HG02588 (cell line): Measurements from ENCODE around the gene AFTPH.

Experiments
- ATAC-seq: cut with Tn5 transposase; IDR thresholded peaks from one replicate; pipeline ENCODE4 v1.9.1; 2021; ENCODE audit warnings: mild to moderate bottlenecking, moderate library complexity; ENCODE audit not compliant: unreplicated experiment

AFTPH gene

DNA sequence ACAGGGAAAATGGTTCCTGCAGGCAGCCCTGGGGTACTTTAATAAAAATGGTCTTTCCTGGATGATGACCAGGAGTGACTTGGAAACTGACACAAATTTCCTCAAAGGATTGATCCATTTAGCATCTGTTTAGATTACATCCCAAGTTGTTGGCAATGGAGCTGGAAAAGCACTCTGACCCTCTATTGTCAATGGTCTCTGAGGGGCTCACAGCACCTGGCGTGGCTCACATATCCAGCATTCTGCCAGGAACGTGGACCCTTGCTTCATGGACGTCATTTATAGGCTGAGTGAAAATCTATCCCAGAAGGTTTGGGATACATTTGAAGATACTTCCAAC, 85.8 kb downstream of the AFTPH start:
- ATAC-seq: no peak

DNA sequence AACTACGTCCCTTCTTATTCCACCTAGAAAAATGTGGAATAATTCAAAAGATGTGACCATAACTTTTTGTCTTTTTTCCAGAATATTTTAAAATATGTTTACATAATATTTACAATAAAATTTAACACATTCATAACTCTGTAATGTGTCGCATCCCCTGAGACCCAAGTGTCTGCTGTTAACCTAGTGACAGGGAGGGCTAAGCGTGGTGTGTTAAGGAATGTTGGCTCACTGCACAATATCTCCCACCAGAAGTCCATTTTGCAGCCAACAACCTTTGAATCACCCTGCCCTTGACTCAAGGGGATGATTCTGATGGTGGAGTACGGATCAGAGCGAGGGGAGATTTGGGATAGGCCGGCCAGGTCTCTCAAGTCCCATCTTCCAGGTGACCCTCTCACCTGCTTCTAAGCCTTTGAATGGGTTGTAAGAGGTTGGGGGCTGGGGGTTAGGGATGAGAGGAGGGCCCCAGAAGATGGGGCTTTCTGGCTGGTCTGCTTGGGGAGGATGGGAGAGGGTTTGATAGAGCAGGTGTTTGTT, 86.3 kb downstream of the AFTPH start:
- ATAC-seq: no peak

GRCh38 chr2:64612575-64613195, 88.6 kb downstream of the AFTPH start:
- no peak for ATAC-seq

DNA sequence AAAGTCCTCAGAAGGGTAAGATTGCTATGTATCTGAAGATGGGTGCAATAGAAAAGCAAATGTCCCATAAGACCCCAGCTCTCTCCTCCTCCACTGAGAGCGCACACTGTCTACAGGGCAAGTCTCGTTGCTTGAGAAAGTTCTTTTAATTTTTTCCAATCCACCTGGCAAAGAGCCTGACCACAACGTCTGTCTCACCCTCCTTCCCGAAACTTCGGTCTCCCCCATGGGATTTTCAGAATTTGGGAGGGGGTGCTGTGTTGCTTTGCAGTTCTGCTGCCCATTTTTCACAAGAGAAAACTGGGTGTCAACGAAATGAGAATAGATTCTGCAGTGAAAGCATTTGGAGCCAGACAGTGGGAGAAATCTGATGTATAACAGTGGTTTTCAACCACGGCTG, 89.1 kb downstream of the AFTPH start:
- ATAC-seq: no peak

DNA sequence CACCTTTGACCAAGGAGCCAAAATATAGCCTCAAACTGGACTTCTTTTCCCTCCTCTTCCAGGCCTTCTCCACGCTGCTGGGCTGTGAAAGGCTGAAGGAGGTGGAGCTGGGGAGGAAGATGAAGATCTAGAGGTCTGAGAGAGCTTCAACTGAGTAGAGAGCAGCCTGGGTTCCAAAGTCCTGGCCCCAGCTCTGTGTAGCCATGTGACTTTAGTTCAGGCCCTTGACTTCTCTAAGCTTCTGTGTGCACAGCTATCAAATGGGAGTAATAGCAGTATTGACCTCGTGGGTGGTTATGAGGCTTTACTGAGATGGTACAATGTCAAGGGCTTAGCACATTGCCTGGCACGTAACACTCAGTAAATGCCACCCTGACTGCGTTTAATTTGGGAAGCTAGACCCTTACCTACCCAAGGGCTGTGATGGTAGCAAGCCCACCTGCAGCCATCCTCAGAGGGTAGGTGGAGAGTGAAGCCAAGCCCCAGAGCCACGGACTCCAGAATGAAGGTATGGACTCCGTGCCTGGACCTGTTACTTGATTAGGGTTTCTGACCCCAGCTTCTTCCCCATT, 91.2 kb downstream of the AFTPH start:
- no peak for ATAC-seq

- ATAC-seq: no peak
Measured at GRCh38 chr2:64615844-64616536, 91.9 kb downstream of the AFTPH start.

- no peak for ATAC-seq
Measured at GRCh38 chr2:64617631-64618151, 93.6 kb downstream of the AFTPH start.

GRCh38 chr2:64620661-64621060, 96.5 kb downstream of the AFTPH start:
- no peak for ATAC-seq

DNA sequence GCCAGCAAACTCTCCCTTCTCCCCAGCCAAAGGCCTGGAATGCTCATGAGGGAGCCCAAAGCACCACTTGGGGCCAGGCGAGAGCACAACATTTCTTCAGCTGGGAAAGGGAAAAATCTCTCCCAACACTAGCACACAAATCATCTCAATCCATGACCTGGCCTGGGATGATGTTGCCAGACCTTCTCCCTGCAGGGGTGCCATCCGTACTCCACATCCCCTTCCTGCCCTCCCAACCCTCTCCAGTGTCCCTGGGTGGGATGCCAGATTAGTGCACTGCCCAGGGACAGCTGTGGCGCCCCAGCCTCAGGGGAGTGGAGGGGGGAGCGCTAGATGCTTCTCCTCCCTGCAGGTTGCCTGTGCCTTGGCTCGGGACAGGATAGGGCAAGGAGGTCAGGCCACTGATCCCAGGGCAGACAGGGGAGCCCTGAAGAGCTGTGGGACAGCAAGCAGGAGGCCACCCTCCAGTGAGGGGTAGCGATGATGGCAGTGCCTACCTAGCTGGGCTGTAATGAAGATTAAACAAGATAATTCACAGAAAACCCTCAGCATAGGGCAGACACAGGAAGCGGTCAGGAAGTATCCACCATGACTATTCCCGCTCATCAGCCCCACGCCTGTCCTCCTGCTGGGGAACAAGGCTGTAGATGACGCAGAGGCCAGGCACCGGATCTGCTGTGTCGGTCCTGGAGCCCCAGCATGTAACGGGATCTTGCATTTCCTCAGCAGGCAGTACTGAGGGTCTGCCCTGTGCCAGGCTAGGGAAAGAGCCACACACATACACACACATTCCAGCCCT, 98.5 kb downstream of the AFTPH start:
- ATAC-seq: no peak

- no peak for ATAC-seq
Measured at GRCh38 chr2:64623242-64623850, 99.2 kb downstream of the AFTPH start.

- ATAC-seq: no peak
Measured at GRCh38 chr2:64624108-64624610, 100.0 kb downstream of the AFTPH start.

- no peak for ATAC-seq
Measured at GRCh38 chr2:64624862-64625261, 100.7 kb downstream of the AFTPH start.

GRCh38 chr2:64625299-64626145, 101.4 kb downstream of the AFTPH start:
- no peak for ATAC-seq

DNA sequence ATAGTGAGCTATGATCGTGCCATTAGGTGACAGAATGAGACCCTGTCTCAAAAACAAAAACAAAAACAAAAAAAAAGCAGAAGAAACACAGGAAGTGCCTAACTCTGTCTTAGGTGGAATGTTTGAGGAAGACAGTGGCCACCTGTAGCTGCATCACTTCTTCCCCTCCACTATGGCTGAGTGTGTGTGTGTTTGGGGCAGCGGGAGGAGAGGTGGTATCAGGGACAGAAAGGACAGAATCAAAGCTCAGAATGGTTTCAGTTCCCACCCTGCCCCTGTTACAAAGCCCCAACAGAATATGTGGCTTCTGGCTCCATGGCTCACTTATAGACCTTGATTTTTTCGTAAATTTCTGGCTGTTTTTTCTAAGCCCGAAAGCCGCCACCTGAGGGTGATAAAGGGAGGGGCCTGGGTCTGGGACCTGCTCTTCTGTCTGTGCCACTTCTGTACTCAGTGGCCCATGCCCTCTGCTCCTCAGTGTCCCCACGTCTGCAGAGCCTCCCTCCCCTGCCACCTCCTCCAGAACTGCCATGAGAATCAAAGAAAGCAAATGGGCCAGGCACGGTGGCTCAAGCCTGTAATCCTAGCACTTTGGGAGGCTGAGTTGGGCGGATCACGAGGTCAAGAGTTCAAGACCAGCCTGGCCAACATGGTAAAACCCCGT, 102.2 kb downstream of the AFTPH start:
- no peak for ATAC-seq

DNA sequence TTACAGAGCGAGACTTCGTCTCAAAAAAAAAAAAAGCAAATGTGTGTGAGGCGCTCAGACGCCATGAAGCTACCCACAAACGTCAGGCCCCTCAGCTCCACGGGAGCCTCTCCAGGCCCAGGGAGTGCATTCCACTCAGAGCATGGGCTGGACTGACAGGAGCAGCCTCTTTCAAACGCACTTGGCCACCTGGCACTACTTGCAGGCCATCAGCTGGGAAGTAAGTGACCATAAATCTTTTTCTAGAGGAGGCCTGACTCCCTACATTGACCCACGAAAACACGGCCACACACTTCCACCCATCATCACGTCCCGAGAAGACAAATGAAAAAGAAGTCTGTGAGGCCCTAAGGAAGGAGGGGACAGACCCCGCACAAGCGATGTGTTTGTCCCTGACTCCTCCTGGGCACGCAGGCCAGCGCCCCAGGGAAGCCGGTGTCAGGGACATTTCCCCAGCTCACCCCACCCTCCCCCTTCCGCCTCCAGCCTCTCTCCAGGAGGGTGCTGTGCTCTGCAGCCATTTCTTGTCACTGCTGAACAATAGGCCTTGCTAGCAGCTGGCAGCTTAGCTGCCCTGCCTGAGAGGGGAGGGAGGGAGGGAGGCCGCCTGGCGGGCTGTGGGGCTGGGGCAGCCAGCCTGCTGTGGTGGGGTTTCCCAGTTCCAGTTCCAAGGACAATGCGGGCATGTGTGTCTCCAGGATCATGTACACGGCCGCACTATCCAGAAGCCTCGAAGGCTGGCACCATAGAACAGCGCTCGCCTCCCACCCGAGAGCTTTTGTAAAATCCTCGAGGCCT, 103.0 kb downstream of the AFTPH start:
- ATAC-seq: no peak

GRCh38 chr2:64627860-64628841, 104.0 kb downstream of the AFTPH start:
- no peak for ATAC-seq

- ATAC-seq: no peak
Measured at GRCh38 chr2:64629329-64629781, 105.2 kb downstream of the AFTPH start.
